Activated T-cell treated with anti-CD3 and anti-CD28 coated beads, Interleukin-2, amount 50 U/mL, for 1 hour (primary cell): Measurements from ENCODE around the gene CASP8.
"Not testable (repeated sequence)": the region's sequence is repeated elsewhere in the genome, so short reads cannot be mapped to it uniquely, and the experiment has no call there.

Source experiments
- DNase-seq: peaks from one replicate; pipeline ENCODE4 v3.0.0-alpha.2; 2020

CASP8 gene

GRCh38 chr2:201260302-201260800 is at the start of gene CASP8:
TSS of gene CASP8 (plus strand) at chr2:201260536. CDS start at chr2:201266487, 5,951 bp downstream.
- peak; percentile 59 for DNase-seq

GRCh38 chr2:201215963-201216362 is 44.4 kb upstream of the CASP8 start:
- DNase-seq = no peak

- DNase-seq = no peak
Measured at GRCh38 chr2:201216918-201217317, 43.4 kb upstream of the CASP8 start.

- no peak for DNase-seq
Measured at GRCh38 chr2:201218780-201219179, 41.6 kb upstream of the CASP8 start.

GRCh38 chr2:201219328-201220096 is 40.8 kb upstream of the CASP8 start:
- DNase-seq = no peak

- DNase-seq = no peak
Measured at GRCh38 chr2:201220102-201220570, 40.2 kb upstream of the CASP8 start.

- DNase-seq = no peak
Measured at GRCh38 chr2:201223089-201224073, 37.0 kb upstream of the CASP8 start.

- DNase-seq = no peak
Measured at GRCh38 chr2:201228271-201228911, 31.9 kb upstream of the CASP8 start.

- DNase-seq = no peak
Measured at GRCh38 chr2:201228912-201229290, 31.4 kb upstream of the CASP8 start.

- peak; percentile 78 for DNase-seq
Measured at GRCh38 chr2:201231781-201232466, 28.4 kb upstream of the CASP8 start.

- DNase-seq = no peak
Measured at GRCh38 chr2:201232467-201232815, 27.9 kb upstream of the CASP8 start.

GRCh38 chr2:201233192-201233811 is 27.0 kb upstream of the CASP8 start:
- DNase-seq = peak; percentile 84

- peak; percentile 38 for DNase-seq
Measured at GRCh38 chr2:201233812-201234662, 26.3 kb upstream of the CASP8 start.

GRCh38 chr2:201234663-201235135 is 25.6 kb upstream of the CASP8 start:
- no peak for DNase-seq

GRCh38 chr2:201235860-201236811 is 24.2 kb upstream of the CASP8 start:
- peak; percentile 58 for DNase-seq

- no peak for DNase-seq
Measured at GRCh38 chr2:201237486-201238123, 22.7 kb upstream of the CASP8 start.

- DNase-seq = not testable (repeated sequence)
Measured at GRCh38 chr2:201239167-201239935, 21.0 kb upstream of the CASP8 start.
